ENCODE results near the gene PPP2R2C.

GRCh38 chr4:6388713-6389112 lies 83.7 kb downstream of the PPP2R2C start:
- TF ChIP-seq, protein P1, sequence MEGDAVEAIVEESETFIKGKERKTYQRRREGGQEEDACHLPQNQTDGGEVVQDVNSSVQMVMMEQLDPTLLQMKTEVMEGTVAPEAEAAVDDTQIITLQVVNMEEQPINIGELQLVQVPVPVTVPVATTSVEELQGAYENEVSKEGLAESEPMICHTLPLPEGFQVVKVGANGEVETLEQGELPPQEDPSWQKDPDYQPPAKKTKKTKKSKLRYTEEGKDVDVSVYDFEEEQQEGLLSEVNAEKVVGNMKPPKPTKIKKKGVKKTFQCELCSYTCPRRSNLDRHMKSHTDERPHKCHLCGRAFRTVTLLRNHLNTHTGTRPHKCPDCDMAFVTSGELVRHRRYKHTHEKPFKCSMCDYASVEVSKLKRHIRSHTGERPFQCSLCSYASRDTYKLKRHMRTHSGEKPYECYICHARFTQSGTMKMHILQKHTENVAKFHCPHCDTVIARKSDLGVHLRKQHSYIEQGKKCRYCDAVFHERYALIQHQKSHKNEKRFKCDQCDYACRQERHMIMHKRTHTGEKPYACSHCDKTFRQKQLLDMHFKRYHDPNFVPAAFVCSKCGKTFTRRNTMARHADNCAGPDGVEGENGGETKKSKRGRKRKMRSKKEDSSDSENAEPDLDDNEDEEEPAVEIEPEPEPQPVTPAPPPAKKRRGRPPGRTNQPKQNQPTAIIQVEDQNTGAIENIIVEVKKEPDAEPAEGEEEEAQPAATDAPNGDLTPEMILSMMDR (IDR thresholded peaks at IDR 0.05): no peak; the same call in 1 of the 2 replicates
- TF ChIP-seq REST (IDR thresholded peaks at IDR 0.05; ENCODE audit: insufficient read depth in 1 of 2, low read depth in 2 of 2, low read length in 1 of 2) (no peak), POLR2AphosphoS5 (IDR thresholded peaks at IDR 0.05; ENCODE audit: low read depth, low read length) (no peak), SIN3A (IDR thresholded peaks at IDR 0.05; ENCODE audit: borderline replicate concordance, insufficient read depth, low read depth, low read length) (no peak), TCF7L2 (IDR thresholded peaks at IDR 0.05; ENCODE audit: low read depth, low read length) (no peak)
